ENCODE data around the gene EIF3K.

EIF3K gene

GRCh38 chr19:38615007-38615581, 3.9 kb upstream of the EIF3K start (continued):
- TF ChIP-seq ZNF48 (tag by site-specific recombination; IDR thresholded peaks at IDR 0.05) (no peak), ZNF202 (tag by site-specific recombination; IDR thresholded peaks at IDR 0.05; ENCODE audit: borderline replicate concordance) (no peak), PATZ1 (tag by site-specific recombination; IDR thresholded peaks at IDR 0.05) (no peak), ZBTB7A (tag by site-specific recombination; IDR thresholded peaks at IDR 0.05; ENCODE audit: low read depth) (no peak), ZBTB49 (tag by site-specific recombination; IDR thresholded peaks at IDR 0.05; ENCODE audit: low read depth) (no peak), ZBTB21 (tag by site-specific recombination; IDR thresholded peaks at IDR 0.05) (no peak), ZNF585B (tag by site-specific recombination; IDR thresholded peaks at IDR 0.05) (no peak), GLIS1 (tag by site-specific recombination; IDR thresholded peaks at IDR 0.05) (0 out of 2 replicates have a peak, but pooled peaks have one; percentile 7), ZBTB48 (tag by site-specific recombination; IDR thresholded peaks at IDR 0.05) (no peak), ZNF335 (tag by site-specific recombination; conservative IDR thresholded peaks at IDR 0.05) (no peak), GLIS2 (tag by site-specific recombination; IDR thresholded peaks at IDR 0.05) (no peak)

GRCh38 chr19:38616265-38616664, 2.7 kb upstream of the EIF3K start:
- ChIA-PET CTCF (interaction anchor here (0.6 kb wide), 1 partner anchor 272 kb away, joined by 4 read pairs; no protein-coding TSS in a partner anchor), POLR2A (interaction anchor here (2.6 kb wide), 1 partner anchor 20 kb away, joined by 8 read pairs; no protein-coding TSS in a partner anchor)
- TF ChIP-seq ZNF335 (tag by site-specific recombination; conservative IDR thresholded peaks at IDR 0.05) (no peak), ZNF202 (tag by site-specific recombination; IDR thresholded peaks at IDR 0.05; ENCODE audit: borderline replicate concordance) (no peak), HOXC10 (CRISPR knock-in tag; IDR thresholded peaks at IDR 0.05) (no peak), ZSCAN23 (tag by site-specific recombination; IDR thresholded peaks at IDR 0.05) (no peak), ZNF214 (tag by site-specific recombination; IDR thresholded peaks at IDR 0.05; ENCODE audit: borderline replicate concordance) (no peak), ZNF521 (tag by site-specific recombination; IDR thresholded peaks at IDR 0.05) (no peak), ZNF423 (tag by site-specific recombination; IDR thresholded peaks at IDR 0.05) (no peak), SP2 (tag by site-specific recombination; IDR thresholded peaks at IDR 0.05) (no peak), ZNF175 (tag by site-specific recombination; IDR thresholded peaks at IDR 0.05) (no peak), ZNF530 (tag by site-specific recombination; IDR thresholded peaks at IDR 0.05; ENCODE audit: low read depth) (no peak), KLF7 (tag by site-specific recombination; IDR thresholded peaks at IDR 0.05; ENCODE audit: borderline replicate concordance) (no peak), ZNF133 (tag by site-specific recombination; IDR thresholded peaks at IDR 0.05) (no peak), ZNF2 (tag by site-specific recombination; IDR thresholded peaks at IDR 0.05) (no peak), ZNF148 (tag by site-specific recombination; IDR thresholded peaks at IDR 0.05; ENCODE audit: borderline replicate concordance) (no peak)
- H3K9me3 ChIP-seq (ENCODE audit: control insufficient read depth, insufficient read depth, low read depth, low read length): no peaks in the 10 kb centered on the region
- H3K4me3 ChIP-seq (ENCODE audit: low read depth, low read length): no peak overlapping the region
- peaks cover 13 to 17% of the 10 kb centered on the region in 2 experiments for H3K36me3 ChIP-seq (ENCODE audit: control insufficient read depth in 2 of 2, insufficient read depth in 1 of 2, low read length in 2 of 2)
- H3K4me1 ChIP-seq (ENCODE audit: control insufficient read depth, insufficient read depth, low read length): peaks cover 16% of the 10 kb centered on the region
- no peak overlapping the region for H3K27ac ChIP-seq (ENCODE audit: extremely low read depth, low read depth, low read length)

Measured in HEK293 (cell line).